Measurements from ENCODE around the gene SEMA3B. TPM values are rescaled to one million over a fixed set of nuclear protein-coding genes. Genes with fewer than 3 reads are reported as not detected.

The SEMA3B gene
- total and polyA plus RNA-seq, 2 donors (not counting 3 experiments of a cell fraction or from before 2014, with no cell fraction given) = 1.2 to 1.5 TPM

GRCh38 chr3:50256978-50257890 is 11.7 kb upstream of the SEMA3B start:
- H3K79me2 ChIP-seq (ENCODE audit: control insufficient read depth, insufficient read depth, low read length) = peaks cover 37% of the 10 kb centered on the region
- peaks cover 53% of the 10 kb centered on the region for H3K4me1 ChIP-seq (ENCODE audit: control insufficient read depth, extremely low read depth, insufficient read depth, low read length)
- CTCF ChIA-PET = interaction anchor here (0.9 to 8.6 kb wide), 6 partner anchors 9 to 29 kb away, joined by 4 to 98 read pairs (median 11); partner anchors contain the start of gene GNAI2
- POLR2A ChIA-PET = interaction anchor here (1.2 kb wide), 1 partner anchor 10 kb away, joined by 3 read pairs; no protein-coding TSS in a partner anchor
- intact Hi-C loops (cut with micrococcal nuclease) = no loop called here
- TF ChIP-seq EZH2 (IDR thresholded peaks at IDR 0.05; ENCODE audit: borderline replicate concordance, low read depth, low read length, severe bottlenecking) (no peak), POLR2A (IDR thresholded peaks at IDR 0.05; ENCODE audit: low read depth, low read length) (no peak), JUN (IDR thresholded peaks at IDR 0.05; ENCODE audit: borderline replicate concordance, insufficient read depth, insufficient read length, low read depth) (no peak), GATA2 (IDR thresholded peaks at IDR 0.05; ENCODE audit: insufficient read depth, insufficient read length, low read depth, low read length) (no peak), MAX (IDR thresholded peaks at IDR 0.05; ENCODE audit: insufficient read depth, insufficient read length) (no peak), CTCF (IDR thresholded peaks at IDR 0.05; ENCODE audit: extremely low read depth in 1 of 2, insufficient read depth in 1 of 2, low read depth in 1 of 2, low read length in 2 of 2) (peak; percentile 50 to 73), MYC (IDR thresholded peaks at IDR 0.05; ENCODE audit: low read depth, low read length) (no peak), FOS (IDR thresholded peaks at IDR 0.05; ENCODE audit: borderline replicate concordance, insufficient read depth, low read length) (no peak)
- BruUV-seq (replicated peaks) = TSS peak; percentile 1
- FAIRE-seq (peak; percentile 72), DNase-seq (ENCODE audit: low read depth, low spot score) (peak; percentile 66)
- H4K20me1 ChIP-seq (replicated peaks; ENCODE audit: control insufficient read depth, extremely low read depth, insufficient read depth, low read length) = no peaks in the 10 kb centered on the region
- H3K27ac ChIP-seq (ENCODE audit: insufficient read depth, low read depth, low read length) = peak overlapping the region; percentile 19
- H3K9me3 ChIP-seq (replicated peaks; ENCODE audit: control insufficient read depth, insufficient read depth, low read length) = no peaks in the 10 kb centered on the region
- H3K9ac ChIP-seq (replicated peaks; ENCODE audit: extremely low read depth, insufficient read depth, low read length) = no peak overlapping the region
- H3K4me2 ChIP-seq (ENCODE audit: insufficient read depth, low read length) = no peak overlapping the region
- no peaks in the 10 kb centered on the region for H3K27me3 ChIP-seq (ENCODE audit: control insufficient read depth in 2 of 2, insufficient read depth in 2 of 2, low read length in 2 of 2)
- H3K36me3 ChIP-seq (ENCODE audit: control insufficient read depth in 2 of 2, extremely low read depth in 1 of 2, insufficient read depth in 2 of 2, low read length in 2 of 2) = peaks cover 14 to 50% of the 10 kb centered on the region in 2 experiments
- no peaks in the 10 kb centered on the region for H3K9me1 ChIP-seq (replicated peaks; ENCODE audit: control insufficient read depth, extremely low read depth, insufficient read depth, low read length)
- H2AFZ ChIP-seq (ENCODE audit: low read depth, low read length) = no peak overlapping the region
- no peak overlapping the region for H3K4me3 ChIP-seq (replicated peaks in 1 of 3; ENCODE audit: insufficient read depth in 1 of 3, low read depth in 1 of 3, low read length in 3 of 3)
- dilution Hi-C loops (cut with MboI; ENCODE audit: extremely low pct_ligation_motif_present, low sequenced_read_pairs) = no loop called here
